ENCODE results near the gene CD74.

CD74 gene

GRCh38 chr5:150452914-150453313, 40.2 kb upstream of the CD74 start:
- Histone ChIP-seq H2BK5ac (ENCODE audit: low read length) (no peak overlapping the region), H3K79me1 (ENCODE audit: low read depth, low read length) (peaks cover under 1% of the 10 kb centered on the region), H2BK15ac (ENCODE audit: low read length) (no peak overlapping the region), H2BK120ac (ENCODE audit: low read depth, low read length) (no peak overlapping the region), H4K8ac (ENCODE audit: low read depth, low read length) (no peak overlapping the region), H3K14ac (ENCODE audit: low read length) (no peak overlapping the region), H2AK5ac (ENCODE audit: low read depth, low read length) (no peak overlapping the region), H3K18ac (ENCODE audit: low read length) (no peak overlapping the region), H3K4me2 (ENCODE audit: insufficient read depth, low read length, poor library complexity, severe bottlenecking) (no peak overlapping the region), H3K4ac (ENCODE audit: low read length) (no peak overlapping the region), H2BK12ac (ENCODE audit: low read length) (no peak overlapping the region), H3K36me3 (replicated peaks in 1 of 2; ENCODE audit: control insufficient read depth in 2 of 2, insufficient read depth in 2 of 2, low read length in 2 of 2) (peaks cover 5 to 10% of the 10 kb centered on the region in 2 donors), H3K9me3 (replicated peaks in 1 of 2; ENCODE audit: control insufficient read depth in 2 of 2, insufficient read depth in 1 of 2, low read depth in 1 of 2, low read length in 2 of 2) (peaks cover 0 to 3% of the 10 kb centered on the region in 2 donors), H4K91ac (ENCODE audit: low read depth, low read length, poor library complexity) (no peak overlapping the region), H3K27ac (replicated peaks; ENCODE audit: low read length) (no peak overlapping the region), H2AFZ (ENCODE audit: low read length) (no peak overlapping the region), H3K23ac (ENCODE audit: low read depth, low read length, poor library complexity) (no peak overlapping the region), H3K4me1 (ENCODE audit: control insufficient read depth in 2 of 2, insufficient read depth in 1 of 2, low read depth in 1 of 2, low read length in 2 of 2) (peaks cover 5% of the 10 kb centered on the region in 2 donors), H3K27me3 (ENCODE audit: control insufficient read depth in 3 of 3, insufficient read depth in 3 of 3, low read depth in 1 of 3, low read length in 3 of 3) (no peaks in the 10 kb centered on the region), H3K4me3 (ENCODE audit: low read length in 2 of 2) (no peak overlapping the region), H3K9ac (ENCODE audit: low read depth, low read length, poor library complexity) (no peak overlapping the region)
- no peak for DNase-seq (ENCODE audit: low spot score)
- WGBS, 2 donors (ENCODE audit: extremely low coverage in 2 of 2, insufficient read length in 2 of 2, insufficient replicate concordance in 1 of 2), result no CpG with 5 or more reads among the region's 4 CpGs

GRCh38 chr5:150451594-150451993, 38.9 kb upstream of the CD74 start:
- H3K4ac ChIP-seq (ENCODE audit: low read length), result no peak overlapping the region
- peaks cover 1 to 3% of the 10 kb centered on the region in 2 donors for H3K9me3 ChIP-seq (replicated peaks in 1 of 2; ENCODE audit: control insufficient read depth in 2 of 2, insufficient read depth in 1 of 2, low read depth in 1 of 2, low read length in 2 of 2)
- no peak overlapping the region for H2BK12ac ChIP-seq (ENCODE audit: low read length)
- no peak overlapping the region for H3K23ac ChIP-seq (ENCODE audit: low read depth, low read length, poor library complexity)
- H2BK120ac ChIP-seq (ENCODE audit: low read depth, low read length), result no peak overlapping the region
- peaks cover 6 to 10% of the 10 kb centered on the region in 2 donors for H3K4me1 ChIP-seq (ENCODE audit: control insufficient read depth in 2 of 2, insufficient read depth in 1 of 2, low read depth in 1 of 2, low read length in 2 of 2)
- no peak for DNase-seq (ENCODE audit: low spot score)
- H3K9ac ChIP-seq (ENCODE audit: low read depth, low read length, poor library complexity), result no peak overlapping the region
- H4K8ac ChIP-seq (ENCODE audit: low read depth, low read length), result no peak overlapping the region
- peaks cover 18 to 23% of the 10 kb centered on the region in 2 donors for H3K36me3 ChIP-seq (replicated peaks in 1 of 2; ENCODE audit: control insufficient read depth in 2 of 2, insufficient read depth in 2 of 2, low read length in 2 of 2)
- no peak overlapping the region for H2BK5ac ChIP-seq (ENCODE audit: low read length)
- no peak overlapping the region for H2AK5ac ChIP-seq (ENCODE audit: low read depth, low read length)
- no peak overlapping the region for H2AFZ ChIP-seq (ENCODE audit: low read length)
- no peak overlapping the region for H4K91ac ChIP-seq (ENCODE audit: low read depth, low read length, poor library complexity)
- H3K79me1 ChIP-seq (ENCODE audit: low read depth, low read length), result peaks cover 7% of the 10 kb centered on the region
- no peak overlapping the region for H3K27ac ChIP-seq (replicated peaks; ENCODE audit: low read length)
- no peaks in the 10 kb centered on the region for H3K27me3 ChIP-seq (ENCODE audit: control insufficient read depth in 3 of 3, insufficient read depth in 3 of 3, low read depth in 1 of 3, low read length in 3 of 3)
- no CpG with 5 or more reads among the region's 1 CpG for WGBS, 2 donors (ENCODE audit: extremely low coverage in 2 of 2, insufficient read length in 2 of 2, insufficient replicate concordance in 1 of 2)
- H3K4me3 ChIP-seq (ENCODE audit: low read length in 2 of 2), result no peak overlapping the region
- no peak overlapping the region for H3K4me2 ChIP-seq (ENCODE audit: insufficient read depth, low read length, poor library complexity, severe bottlenecking)
- no peak overlapping the region for H2BK15ac ChIP-seq (ENCODE audit: low read length)
- H3K18ac ChIP-seq (ENCODE audit: low read length), result no peak overlapping the region
- H3K14ac ChIP-seq (ENCODE audit: low read length), result no peak overlapping the region

GRCh38 chr5:150449517-150450339, 37.0 kb upstream of the CD74 start, which contains the start of gene RPS14:
TSS of gene RPS14 (minus strand) at chr5:150449739. CDS start at chr5:150447733, 2,006 bp downstream.
- Histone ChIP-seq H2AFZ (ENCODE audit: low read length) (peak within 1 kb of the TSS; percentile 97), H3K4me2 (ENCODE audit: insufficient read depth, low read length, poor library complexity, severe bottlenecking) (peak within 1 kb of the TSS; percentile 84), H3K14ac (ENCODE audit: low read length) (no peak within 1 kb of the TSS), H2BK12ac (ENCODE audit: low read length) (no peak within 1 kb of the TSS), H2BK5ac (ENCODE audit: low read length) (peak within 1 kb of the TSS; percentile 76), H3K9me3 (replicated peaks in 1 of 2; ENCODE audit: control insufficient read depth in 2 of 2, insufficient read depth in 1 of 2, low read depth in 1 of 2, low read length in 2 of 2) (peaks cover 1 to 3% of the 10 kb centered on the region in 2 donors), H3K79me1 (ENCODE audit: low read depth, low read length) (peaks cover 9% of the 10 kb centered on the region), H3K4ac (ENCODE audit: low read length) (no peak within 1 kb of the TSS), H4K8ac (ENCODE audit: low read depth, low read length) (no peak within 1 kb of the TSS), H2BK15ac (ENCODE audit: low read length) (no peak within 1 kb of the TSS), H3K4me3 (ENCODE audit: low read length in 2 of 2) (peak within 1 kb of the TSS; percentile 91 to 92), H3K27ac (replicated peaks; ENCODE audit: low read length) (peak within 1 kb of the TSS; percentile 74), H2BK120ac (ENCODE audit: low read depth, low read length) (peak within 1 kb of the TSS; percentile 83), H3K9ac (ENCODE audit: low read depth, low read length, poor library complexity) (peak within 1 kb of the TSS; percentile 85), H3K18ac (ENCODE audit: low read length) (peak within 1 kb of the TSS; percentile 100), H2AK5ac (ENCODE audit: low read depth, low read length) (peak within 1 kb of the TSS; percentile 90), H3K4me1 (ENCODE audit: control insufficient read depth in 2 of 2, insufficient read depth in 1 of 2, low read depth in 1 of 2, low read length in 2 of 2) (peaks cover 6 to 10% of the 10 kb centered on the region in 2 donors), H3K27me3 (ENCODE audit: control insufficient read depth in 3 of 3, insufficient read depth in 3 of 3, low read depth in 1 of 3, low read length in 3 of 3) (no peaks in the 10 kb centered on the region), H3K36me3 (replicated peaks in 1 of 2; ENCODE audit: control insufficient read depth in 2 of 2, insufficient read depth in 2 of 2, low read length in 2 of 2) (peaks cover 37 to 42% of the 10 kb centered on the region in 2 donors), H3K23ac (ENCODE audit: low read depth, low read length, poor library complexity) (peak within 1 kb of the TSS; percentile 90), H4K91ac (ENCODE audit: low read depth, low read length, poor library complexity) (peak within 1 kb of the TSS; percentile 87)
- DNase-seq (ENCODE audit: low spot score), result peak; percentile 85
- no CpG with 5 or more reads among the region's 58 CpGs for WGBS, 2 donors (ENCODE audit: extremely low coverage in 2 of 2, insufficient read length in 2 of 2, insufficient replicate concordance in 1 of 2)

- H3K4me1 ChIP-seq (ENCODE audit: control insufficient read depth in 2 of 2, insufficient read depth in 1 of 2, low read depth in 1 of 2, low read length in 2 of 2), result peaks cover 6 to 10% of the 10 kb centered on the region in 2 donors
- no peaks in the 10 kb centered on the region for H3K27me3 ChIP-seq (ENCODE audit: control insufficient read depth in 3 of 3, insufficient read depth in 3 of 3, low read depth in 1 of 3, low read length in 3 of 3)
- peak overlapping the region; percentile 91 to 92 for H3K4me3 ChIP-seq (ENCODE audit: low read length in 2 of 2)
- no peak overlapping the region for H3K4ac ChIP-seq (ENCODE audit: low read length)
- no peak for DNase-seq (ENCODE audit: low spot score)
- no peak overlapping the region for H2BK12ac ChIP-seq (ENCODE audit: low read length)
- no peak overlapping the region for H2BK15ac ChIP-seq (ENCODE audit: low read length)
- peak overlapping the region; percentile 90 for H3K23ac ChIP-seq (ENCODE audit: low read depth, low read length, poor library complexity)
- H3K36me3 ChIP-seq (replicated peaks in 1 of 2; ENCODE audit: control insufficient read depth in 2 of 2, insufficient read depth in 2 of 2, low read length in 2 of 2), result peaks cover 41 to 49% of the 10 kb centered on the region in 2 donors
- peak overlapping the region; percentile 90 for H2AK5ac ChIP-seq (ENCODE audit: low read depth, low read length)
- no peak overlapping the region for H4K8ac ChIP-seq (ENCODE audit: low read depth, low read length)
- no CpG with 5 or more reads among the region's 31 CpGs for WGBS, 2 donors (ENCODE audit: extremely low coverage in 2 of 2, insufficient read length in 2 of 2, insufficient replicate concordance in 1 of 2)
- H3K14ac ChIP-seq (ENCODE audit: low read length), result no peak overlapping the region
- peak overlapping the region; percentile 94 for H3K18ac ChIP-seq (ENCODE audit: low read length)
- peak overlapping the region; percentile 84 for H3K4me2 ChIP-seq (ENCODE audit: insufficient read depth, low read length, poor library complexity, severe bottlenecking)
- peaks cover 1 to 3% of the 10 kb centered on the region in 2 donors for H3K9me3 ChIP-seq (replicated peaks in 1 of 2; ENCODE audit: control insufficient read depth in 2 of 2, insufficient read depth in 1 of 2, low read depth in 1 of 2, low read length in 2 of 2)
- H3K27ac ChIP-seq (replicated peaks; ENCODE audit: low read length), result peak overlapping the region; percentile 60
- H2AFZ ChIP-seq (ENCODE audit: low read length), result peak overlapping the region; percentile 97
- H3K79me1 ChIP-seq (ENCODE audit: low read depth, low read length), result peaks cover 9% of the 10 kb centered on the region
- H3K9ac ChIP-seq (ENCODE audit: low read depth, low read length, poor library complexity), result peak overlapping the region; percentile 85
- no peak overlapping the region for H4K91ac ChIP-seq (ENCODE audit: low read depth, low read length, poor library complexity)
- peak overlapping the region; percentile 76 for H2BK5ac ChIP-seq (ENCODE audit: low read length)
- no peak overlapping the region for H2BK120ac ChIP-seq (ENCODE audit: low read depth, low read length)
Measured at GRCh38 chr5:150448952-150449516, 36.3 kb upstream of the CD74 start.
